Spleen (tissue), 7 donors: Measurements from ENCODE around the gene LHFPL3.

Source experiments
- POLR2AphosphoS5 ChIP-seq, 3 donors: sonication (generic); formaldehyde crosslinking; IDR thresholded peaks; one replicate each; pipeline ENCODE4 v1.5.1; 2017; ENCODE audit warnings: antibody characterized with exemption in 3 of 3
- TF ChIP-seq, protein P1 (sequence below), 11 experiments: fragments of 200-600 bp in 7 of 11; fragments of 450-650 bp in 4 of 11; sonication (generic) in 4 of 11; IDR thresholded peaks in 8 of 11; conservative IDR thresholded peaks in 3 of 11; 1 replicate in 7 of 11; 2 replicates in 4 of 11; pipeline versions ENCODE4 v1.4.0 to v1.8.0; 2016 to 2021; ENCODE audit warnings: antibody characterized with exemption in 11 of 11, inconsistent platforms in 4 of 11, mild to moderate bottlenecking in 1 of 11
- donor health status: DM: no; HTN: no; CAD: no; lungs with moderate emphysema.
- donor health status: DM: no; HTN: no; CAD: no.
- donor health status: DM: no; HTN: no; CAD: no.

DNA sequence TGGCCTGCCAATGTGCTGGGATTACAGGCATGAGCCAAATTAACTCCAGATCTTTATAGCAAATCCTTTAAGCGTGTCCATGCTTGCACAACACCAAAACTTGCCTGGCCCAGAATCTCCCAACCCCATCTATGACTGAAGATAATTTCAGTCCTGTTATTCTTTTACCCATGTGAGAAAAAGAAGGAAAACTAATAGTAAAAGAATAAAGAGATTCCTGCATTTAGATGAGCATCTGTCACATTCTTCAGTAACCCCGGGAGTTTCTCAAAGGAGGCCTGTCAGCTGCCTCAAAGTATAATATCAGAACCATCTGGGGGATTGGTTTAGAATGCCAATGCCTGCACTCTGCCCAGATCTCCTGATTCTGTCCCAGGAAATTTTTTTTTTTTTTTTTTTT, 527.5 kb downstream of the LHFPL3 start:
- TF ChIP-seq, protein P1, sequence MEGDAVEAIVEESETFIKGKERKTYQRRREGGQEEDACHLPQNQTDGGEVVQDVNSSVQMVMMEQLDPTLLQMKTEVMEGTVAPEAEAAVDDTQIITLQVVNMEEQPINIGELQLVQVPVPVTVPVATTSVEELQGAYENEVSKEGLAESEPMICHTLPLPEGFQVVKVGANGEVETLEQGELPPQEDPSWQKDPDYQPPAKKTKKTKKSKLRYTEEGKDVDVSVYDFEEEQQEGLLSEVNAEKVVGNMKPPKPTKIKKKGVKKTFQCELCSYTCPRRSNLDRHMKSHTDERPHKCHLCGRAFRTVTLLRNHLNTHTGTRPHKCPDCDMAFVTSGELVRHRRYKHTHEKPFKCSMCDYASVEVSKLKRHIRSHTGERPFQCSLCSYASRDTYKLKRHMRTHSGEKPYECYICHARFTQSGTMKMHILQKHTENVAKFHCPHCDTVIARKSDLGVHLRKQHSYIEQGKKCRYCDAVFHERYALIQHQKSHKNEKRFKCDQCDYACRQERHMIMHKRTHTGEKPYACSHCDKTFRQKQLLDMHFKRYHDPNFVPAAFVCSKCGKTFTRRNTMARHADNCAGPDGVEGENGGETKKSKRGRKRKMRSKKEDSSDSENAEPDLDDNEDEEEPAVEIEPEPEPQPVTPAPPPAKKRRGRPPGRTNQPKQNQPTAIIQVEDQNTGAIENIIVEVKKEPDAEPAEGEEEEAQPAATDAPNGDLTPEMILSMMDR (IDR thresholded peaks at IDR 0.05 in 8 of 11, conservative IDR thresholded peaks at IDR 0.05 in 3 of 11) = no peak
- TF ChIP-seq POLR2AphosphoS5 (IDR thresholded peaks at IDR 0.05) = no peak
